Raji (cell line): Measurements from ENCODE around the gene ZNF766.

Experiments
- POLR2A ChIP-seq: IDR thresholded peaks from 2 replicates; pipeline ENCODE4 v1.6.1; 2011; ENCODE audit warnings: low read depth, low read length, control low read depth; ENCODE audit not compliant: insufficient read depth

The ZNF766 gene

DNA sequence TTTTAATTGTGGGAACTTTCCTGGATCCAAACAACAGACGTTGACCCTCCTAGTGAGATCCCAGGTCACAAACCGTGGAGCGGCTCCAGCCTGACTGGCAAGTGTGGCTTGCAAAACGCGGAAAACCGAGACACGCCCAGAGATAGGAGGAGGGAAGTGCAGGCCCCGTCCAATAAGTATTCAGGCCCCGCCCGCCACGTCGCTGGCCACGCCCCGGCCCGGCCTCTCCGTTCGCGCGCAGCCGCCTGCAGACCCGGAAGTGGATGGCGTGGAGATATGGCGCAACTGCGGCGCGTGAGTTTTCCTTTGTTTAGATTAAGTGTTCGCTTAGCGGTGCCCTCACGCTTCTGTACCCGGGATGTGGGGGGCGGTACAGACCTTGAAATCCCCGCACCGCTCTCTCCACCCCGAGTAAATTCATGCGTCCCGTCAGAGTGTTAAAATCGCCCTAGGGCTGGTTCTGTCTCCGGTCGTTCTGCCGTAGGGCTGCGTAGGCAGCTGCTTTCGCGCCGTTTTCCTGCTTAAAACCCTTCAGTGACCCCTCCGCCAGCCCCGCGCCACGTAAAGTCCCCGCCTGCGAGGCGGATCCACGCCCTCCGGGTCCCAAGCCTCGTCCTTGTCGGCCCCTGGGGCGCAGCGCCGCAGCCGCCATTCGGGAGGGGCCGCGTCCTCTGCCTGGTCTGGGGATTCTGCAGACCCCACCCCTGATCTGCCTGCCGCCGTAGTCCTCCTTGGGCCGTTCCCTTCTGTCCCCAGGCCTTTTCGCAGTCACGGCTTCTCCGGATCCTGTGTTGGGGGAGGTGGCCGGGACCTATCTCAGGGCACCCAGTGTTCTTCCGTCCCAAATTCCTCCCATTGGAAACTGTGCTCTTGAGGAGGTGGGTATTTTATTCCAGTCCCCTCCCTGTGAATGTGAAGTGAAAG is at the start of gene ZNF766:
Gene ZNF766 (plus strand): TSS at position 250 of the 924 bp plus-strand sequence. CDS start 27 bp downstream, at position 277.
- peak; percentile 84 for TF ChIP-seq POLR2A

DNA sequence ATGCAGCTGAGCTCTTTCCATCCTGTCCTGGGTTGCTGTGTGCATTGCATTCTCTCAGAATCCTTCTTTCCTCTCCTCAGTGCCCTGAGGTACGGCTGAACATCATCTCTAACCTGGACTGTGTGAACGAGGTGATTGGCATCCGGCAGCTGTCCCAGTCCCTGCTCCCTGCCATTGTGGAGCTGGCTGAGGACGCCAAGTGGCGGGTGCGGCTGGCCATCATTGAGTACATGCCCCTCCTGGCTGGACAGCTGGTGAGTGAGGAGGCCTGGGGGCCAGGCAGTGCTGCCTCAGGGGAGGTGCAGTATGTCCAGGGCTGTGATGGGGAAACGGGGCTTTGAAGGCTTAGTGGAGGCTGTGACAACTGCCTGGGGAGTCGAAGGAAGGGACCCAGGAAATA is 49.8 kb upstream of the ZNF766 start:
- no peak for TF ChIP-seq POLR2A

DNA sequence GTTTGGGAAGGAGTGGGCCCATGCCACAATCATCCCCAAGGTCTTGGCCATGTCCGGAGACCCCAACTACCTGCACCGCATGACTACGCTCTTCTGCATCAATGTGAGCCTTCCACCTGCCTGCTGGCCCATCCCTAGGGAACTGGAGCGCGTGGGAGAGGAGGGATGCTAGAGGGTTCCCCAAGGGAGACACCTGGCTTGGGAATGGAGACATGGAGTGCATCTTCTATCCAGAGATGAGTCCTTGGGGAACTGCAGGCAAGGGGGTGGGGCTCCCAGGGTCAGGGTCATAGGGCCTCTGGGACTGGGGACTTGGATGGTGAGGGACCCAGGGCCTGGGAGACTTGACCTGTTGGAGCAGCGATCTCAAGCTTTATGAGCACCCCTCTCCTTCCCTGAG is 48.4 kb upstream of the ZNF766 start:
- no peak for TF ChIP-seq POLR2A

DNA sequence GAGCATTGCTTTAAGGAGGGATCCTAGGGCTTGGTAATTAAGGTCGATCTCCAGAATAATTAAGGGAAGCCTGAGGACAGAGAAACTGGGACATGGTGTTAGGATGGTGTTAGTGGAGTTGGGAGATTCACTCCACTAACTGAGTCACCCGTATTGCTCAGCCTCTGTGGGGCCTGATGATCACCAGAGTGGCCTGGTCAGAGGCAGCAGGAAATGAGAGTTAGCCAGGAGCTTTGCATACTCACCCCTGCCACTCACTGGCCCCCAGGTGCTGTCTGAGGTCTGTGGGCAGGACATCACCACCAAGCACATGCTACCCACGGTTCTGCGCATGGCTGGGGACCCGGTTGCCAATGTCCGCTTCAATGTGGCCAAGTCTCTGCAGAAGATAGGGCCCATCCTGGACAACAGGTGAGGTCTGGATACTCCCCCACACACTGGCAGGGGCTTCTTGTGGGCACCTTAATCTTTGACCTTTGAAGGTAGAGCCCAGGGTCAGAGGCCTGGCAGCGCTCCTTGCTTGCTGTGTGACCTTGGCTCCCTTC is 47.5 kb upstream of the ZNF766 start:
- no peak for TF ChIP-seq POLR2A

DNA sequence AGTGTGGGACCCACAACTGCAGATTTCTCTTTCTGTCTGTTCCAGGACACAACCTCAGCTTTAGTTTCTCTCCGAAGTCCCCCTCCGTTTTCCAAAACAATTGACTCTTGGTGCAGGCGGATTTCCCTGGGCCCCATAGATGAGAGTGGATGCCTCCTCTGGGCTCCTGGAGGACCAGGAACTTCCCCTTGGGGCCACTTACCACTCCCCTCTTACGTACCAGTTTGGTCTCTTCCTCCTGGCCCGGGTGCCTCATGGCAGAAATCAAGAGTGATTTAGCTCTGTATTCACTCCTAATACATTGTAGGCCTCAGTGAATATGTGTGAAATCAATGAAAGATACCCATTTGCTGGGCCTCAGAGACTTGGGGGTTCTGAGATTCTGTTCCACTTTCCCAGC is 45.2 kb upstream of the ZNF766 start:
- no peak for TF ChIP-seq POLR2A

GRCh38 chr19:52226652-52227051 is 42.7 kb upstream of the ZNF766 start:
- no peak for TF ChIP-seq POLR2A

DNA sequence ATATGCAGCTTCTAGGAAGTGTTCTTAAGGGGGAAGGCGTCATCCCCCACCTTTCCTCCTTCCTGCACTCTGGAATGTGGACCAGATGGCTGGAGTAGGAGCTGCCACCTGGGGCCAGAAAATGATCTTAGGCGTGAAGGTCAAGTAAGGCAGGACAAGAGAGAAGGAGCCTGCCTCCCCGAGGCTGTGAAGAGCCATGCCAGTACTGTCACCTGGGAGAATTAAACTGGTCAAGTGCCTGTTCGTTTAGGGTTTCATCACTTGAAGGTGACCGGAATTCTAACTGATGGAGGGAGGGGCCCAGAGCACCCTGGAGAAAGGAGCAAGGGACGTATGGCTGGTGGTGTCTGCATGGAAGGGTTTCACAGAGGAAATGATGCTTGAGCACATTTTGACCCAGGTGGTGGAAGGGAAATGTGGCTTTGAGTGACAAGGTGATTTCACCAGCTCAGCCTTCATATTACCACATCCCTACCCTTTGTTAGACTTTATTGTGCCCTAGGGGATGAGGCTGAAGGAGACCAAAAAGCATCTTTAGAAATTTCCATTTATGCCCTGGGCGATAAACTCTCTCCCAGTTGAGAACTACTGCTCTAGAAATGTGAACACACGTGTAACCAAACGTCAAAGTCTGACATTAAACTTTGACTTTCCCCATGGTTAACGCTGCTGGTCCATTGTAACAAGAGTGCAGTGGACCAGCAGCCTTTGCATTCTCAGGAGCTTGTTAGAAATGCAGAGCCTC is 42.0 kb upstream of the ZNF766 start:
- no peak for TF ChIP-seq POLR2A

DNA sequence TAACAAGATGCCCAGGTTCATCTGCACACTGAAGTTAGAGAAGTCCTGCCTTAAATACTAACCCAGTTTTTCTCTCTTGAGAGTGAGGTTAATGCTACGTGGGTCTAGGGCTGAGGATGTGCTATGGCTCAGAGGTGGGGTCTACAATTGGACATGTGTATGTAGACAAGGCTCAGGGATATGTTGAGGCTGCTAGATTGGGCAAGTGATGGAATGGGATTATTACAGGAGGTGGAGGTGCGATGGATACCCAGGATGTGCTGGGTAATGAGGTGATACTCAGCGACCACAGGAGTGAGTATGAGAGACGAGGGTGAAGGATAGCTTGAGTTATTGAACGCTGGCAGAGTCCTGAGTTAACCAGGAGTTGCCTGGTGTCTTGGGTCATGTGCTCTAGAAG is 41.4 kb upstream of the ZNF766 start:
- TF ChIP-seq POLR2A, result no peak

DNA sequence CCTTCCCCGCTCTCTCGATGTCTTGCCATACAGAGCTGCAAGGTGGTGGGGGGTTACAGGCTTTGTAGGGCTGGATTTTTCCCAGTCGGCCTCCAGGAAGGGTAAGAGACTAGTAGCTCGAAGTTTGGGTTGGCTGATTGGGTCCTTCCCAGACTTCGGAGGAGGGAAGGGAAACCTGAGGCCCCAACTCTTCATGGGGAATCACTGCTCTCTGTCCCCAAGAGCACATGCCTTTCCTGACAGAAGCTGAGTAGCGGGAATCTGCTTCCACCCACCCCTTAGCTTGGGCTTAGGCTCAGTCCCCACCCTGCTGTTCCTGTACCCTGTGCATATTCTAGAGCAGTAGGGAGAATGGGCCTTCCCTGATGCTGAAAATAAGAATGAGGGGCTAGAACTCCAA is 39.9 kb upstream of the ZNF766 start:
- TF ChIP-seq POLR2A, result no peak

DNA sequence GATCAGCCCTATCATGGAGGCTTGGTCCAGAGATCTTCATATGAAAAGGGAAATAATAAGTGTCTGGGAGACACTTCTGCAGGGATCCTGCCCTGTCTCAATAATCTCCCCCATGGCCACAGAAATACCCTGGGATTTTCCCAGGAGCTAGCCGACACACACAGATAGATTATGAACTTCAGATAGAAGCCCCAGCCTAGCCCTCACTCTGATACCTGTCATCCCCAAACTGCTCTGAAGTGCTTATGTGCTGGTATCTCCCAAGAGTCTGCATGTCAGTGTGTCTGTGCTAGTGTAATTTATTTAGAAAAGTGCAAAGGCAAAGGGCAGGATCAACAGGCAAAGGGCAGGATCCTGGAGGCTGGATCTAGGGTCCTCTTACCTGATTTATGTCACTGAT is 38.7 kb upstream of the ZNF766 start:
- TF ChIP-seq POLR2A, result no peak

DNA sequence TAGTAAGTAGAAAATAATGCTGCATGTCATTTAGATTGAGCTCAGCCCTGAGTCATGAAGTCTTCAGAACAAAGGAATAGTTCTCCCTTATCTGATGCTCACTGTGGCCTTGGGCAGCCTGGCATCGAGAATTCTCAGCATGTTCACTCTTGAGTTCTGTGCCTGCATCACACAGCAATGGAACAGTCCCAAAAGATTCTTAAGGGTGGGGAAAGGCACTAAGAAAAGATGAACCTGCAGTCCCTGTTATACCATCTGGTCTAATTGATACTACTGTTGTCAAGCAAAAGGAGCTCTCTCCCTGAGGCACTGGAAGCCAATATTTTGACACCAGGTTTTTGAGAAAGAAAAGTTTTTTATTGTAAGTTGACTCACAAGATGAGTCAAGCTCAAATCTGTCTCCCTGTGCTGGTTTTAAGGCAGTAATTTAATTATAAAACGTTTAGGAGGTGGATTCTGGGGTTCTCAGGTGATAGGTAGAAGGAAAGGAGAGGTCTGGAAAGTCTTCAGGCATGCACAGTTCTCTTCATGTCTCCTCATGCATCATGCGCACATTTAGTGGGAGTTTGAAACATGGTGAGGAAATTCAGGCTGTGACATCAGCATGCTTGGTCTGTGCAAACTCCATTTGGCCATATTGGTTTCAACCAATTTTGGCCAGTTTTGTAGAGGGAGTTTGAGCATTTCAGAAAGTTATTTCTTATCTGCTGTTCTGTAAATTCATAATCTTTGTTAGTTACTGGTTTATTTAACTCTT is 38.1 kb upstream of the ZNF766 start:
- TF ChIP-seq POLR2A, result no peak

DNA sequence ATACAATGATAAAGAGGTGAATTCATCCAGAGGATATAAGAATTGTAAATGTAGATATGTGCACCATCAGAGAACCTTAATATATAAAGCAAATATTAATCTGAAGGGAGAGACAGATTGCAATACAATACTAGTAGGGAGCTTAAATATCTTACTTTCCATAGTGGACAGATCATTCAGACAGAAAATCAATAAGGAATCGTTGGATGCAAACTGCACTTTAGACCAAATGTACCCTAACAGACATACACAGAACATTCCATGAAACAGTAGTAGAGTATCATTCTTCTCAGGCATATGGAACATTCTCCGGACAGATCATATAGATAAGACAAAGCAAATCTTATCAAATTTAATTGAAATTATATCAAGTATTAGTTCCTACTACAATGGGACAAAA is 35.0 kb upstream of the ZNF766 start:
- no peak for TF ChIP-seq POLR2A

- TF ChIP-seq POLR2A, result no peak
Observed at GRCh38 chr19:52237197-52237596, 32.2 kb upstream of the ZNF766 start.

DNA sequence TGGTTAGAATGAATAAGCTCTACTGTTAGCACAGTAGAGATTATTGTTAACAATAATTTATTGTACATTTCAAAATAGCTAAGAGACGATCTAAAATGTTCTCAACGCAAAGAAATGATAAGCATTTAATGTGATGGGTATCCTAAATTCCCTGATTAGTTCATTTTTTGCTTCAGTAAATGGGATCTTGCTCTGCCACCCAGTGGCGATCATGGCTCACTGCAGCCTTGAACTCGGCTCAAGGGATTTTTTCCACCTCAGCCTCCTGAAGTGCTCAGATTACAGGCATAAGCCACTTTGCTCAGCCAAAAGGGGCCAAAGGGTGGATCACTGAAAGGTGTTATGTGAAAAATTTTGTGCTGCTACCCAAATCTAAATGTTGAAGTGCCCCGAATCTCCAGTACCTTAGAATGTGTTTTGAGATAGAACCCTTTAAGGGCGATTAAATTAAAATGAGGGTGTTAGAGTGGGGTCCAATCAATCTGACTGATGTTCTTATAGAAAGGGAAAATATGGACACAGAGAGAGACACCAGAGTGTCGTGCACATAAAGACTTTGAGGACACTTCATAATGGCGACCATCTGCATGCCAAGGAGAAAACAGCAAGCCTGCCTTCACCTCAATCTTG is 31.5 kb upstream of the ZNF766 start:
- no peak for TF ChIP-seq POLR2A

DNA sequence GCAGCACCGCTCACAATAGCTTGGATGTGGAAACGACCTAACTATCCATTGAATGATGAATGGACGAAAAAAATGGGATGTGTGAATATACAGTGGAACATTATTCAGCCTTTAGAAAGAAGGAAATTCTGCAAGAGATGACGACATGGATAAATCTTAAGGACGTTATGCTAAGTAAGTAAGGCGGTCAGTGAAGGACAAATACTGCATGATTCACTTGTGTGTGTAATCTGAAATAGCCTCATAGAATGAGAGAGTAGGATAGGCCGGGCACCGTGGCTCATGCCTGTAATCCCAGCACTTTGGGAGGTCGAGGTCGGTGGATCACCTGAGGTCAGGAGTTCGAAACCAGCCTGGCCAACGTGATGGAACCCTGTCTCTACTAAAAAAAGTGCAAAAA is 25.4 kb upstream of the ZNF766 start:
- TF ChIP-seq POLR2A, result no peak
